H9 (cell line): ENCODE results near the gene RUNX1. TPM values are rescaled to one million over a fixed set of nuclear protein-coding genes. Genes with fewer than 3 reads are reported as not detected.

Source experiments
- DNase-seq: peaks from one replicate; pipeline ENCODE4 v3.0.0-alpha.2; 2017
- H2AFZ ChIP-seq: one replicate; pipeline ENCODE4 v1.6.1; 2013; ENCODE audit warnings: mild to moderate bottlenecking, low read length, control low read depth, moderate library complexity
- H2AK5ac ChIP-seq: 2 replicates; pipeline ENCODE4 v1.6.1; 2013; ENCODE audit warnings: low read length, control low read depth, mixed read lengths; ENCODE audit not compliant: insufficient read length
- H2BK120ac ChIP-seq: one replicate; pipeline ENCODE4 v1.6.1; 2013; ENCODE audit warnings: low read depth, mild to moderate bottlenecking, low read length, control low read depth, inconsistent platforms; ENCODE audit not compliant: poor library complexity, severe bottlenecking
- H2BK12ac ChIP-seq: 2 replicates; pipeline ENCODE4 v1.6.1; 2013; ENCODE audit warnings: low read length, control low read depth, mixed read lengths, low read depth; ENCODE audit not compliant: insufficient read length
- H2BK15ac ChIP-seq: 2 replicates; pipeline ENCODE4 v1.6.1; 2013; ENCODE audit warnings: low read depth, low read length, control low read depth
- H2BK20ac ChIP-seq: one replicate; pipeline ENCODE4 v1.6.1; 2013; ENCODE audit warnings: low read depth, mild to moderate bottlenecking, low read length, control low read depth, inconsistent platforms; ENCODE audit not compliant: poor library complexity, severe bottlenecking
- H2BK5ac ChIP-seq: 2 replicates; pipeline ENCODE4 v1.6.1; 2013; ENCODE audit warnings: low read length, control low read depth, mixed read lengths; ENCODE audit not compliant: insufficient read length
- H3K14ac ChIP-seq: 2 replicates; pipeline ENCODE4 v1.6.1; 2013; ENCODE audit warnings: low read length, control low read depth; ENCODE audit not compliant: insufficient read depth
- H3K18ac ChIP-seq: 2 replicates; pipeline ENCODE4 v1.6.1; 2013; ENCODE audit warnings: low read depth, mild to moderate bottlenecking, mixed read lengths, low read length, control low read depth; ENCODE audit not compliant: insufficient read length
- H3K23ac ChIP-seq: 2 replicates; pipeline ENCODE4 v1.6.1; 2013; ENCODE audit warnings: low read length, control low read depth, mixed read lengths, low read depth; ENCODE audit not compliant: insufficient read length
- H3K23me2 ChIP-seq: 2 replicates; pipeline ENCODE4 v1.6.1; 2013; ENCODE audit warnings: low read depth, mild to moderate bottlenecking, mixed read lengths, low read length, control low read depth; ENCODE audit not compliant: insufficient read length, poor library complexity, severe bottlenecking
- H3K27ac ChIP-seq: 2 replicates; pipeline ENCODE4 v1.5.1; 2013; ENCODE audit warnings: low read length, control low read depth, mixed read lengths, low read depth; ENCODE audit not compliant: insufficient read length
- H3K27me3 ChIP-seq: 2 replicates; pipeline ENCODE4 v1.6.1; 2013; ENCODE audit warnings: low read length, control low read depth, inconsistent platforms; ENCODE audit not compliant: insufficient read depth
- H3K4ac ChIP-seq: 2 replicates; pipeline ENCODE4 v1.6.1; 2013; ENCODE audit warnings: low read depth, mild to moderate bottlenecking, control low read depth, inconsistent platforms, low read length, moderate library complexity
- H3K4me1 ChIP-seq: 2 replicates; pipeline ENCODE4 v1.6.1; 2013; ENCODE audit warnings: low read length, control low read depth, inconsistent platforms; ENCODE audit not compliant: insufficient read depth
- H3K4me2 ChIP-seq: 2 replicates; pipeline ENCODE4 v1.6.1; 2013; ENCODE audit warnings: low read length, control low read depth, mixed read lengths; ENCODE audit not compliant: insufficient read length, insufficient read depth
- H3K56ac ChIP-seq: 2 replicates; pipeline ENCODE4 v1.6.1; 2013; ENCODE audit warnings: low read depth, mild to moderate bottlenecking, mixed read lengths, low read length, control low read depth; ENCODE audit not compliant: insufficient read length
- H3K79me1 ChIP-seq: 2 replicates; pipeline ENCODE4 v1.6.1; 2013; ENCODE audit warnings: low read depth, mild to moderate bottlenecking, moderate library complexity, low read length, control low read depth, inconsistent platforms; ENCODE audit not compliant: insufficient read depth, poor library complexity, severe bottlenecking
- H3K79me2 ChIP-seq: 2 replicates; pipeline ENCODE4 v1.6.1; 2013; ENCODE audit warnings: low read length, control low read depth, inconsistent platforms; ENCODE audit not compliant: insufficient read depth
- H3K9ac ChIP-seq: 2 replicates; pipeline ENCODE4 v1.6.1; 2013; ENCODE audit warnings: low read length, control low read depth, mixed read lengths; ENCODE audit not compliant: insufficient read length; ENCODE audit errors: extremely low read depth
- H3K9me3 ChIP-seq: one replicate; pipeline ENCODE4 v1.6.1; 2013; ENCODE audit warnings: low read depth, low read length, inconsistent platforms; ENCODE audit not compliant: control insufficient read depth
- H3T11ph ChIP-seq: one replicate; pipeline ENCODE4 v1.6.1; 2013; ENCODE audit warnings: mild to moderate bottlenecking, low read length, control low read depth, inconsistent platforms
- H4K20me1 ChIP-seq: one replicate; pipeline ENCODE4 v1.6.1; 2013; ENCODE audit not compliant: control insufficient read depth, insufficient read length, insufficient read depth
- H4K5ac ChIP-seq: 2 replicates; pipeline ENCODE4 v1.6.1; 2013; ENCODE audit warnings: low read depth, mild to moderate bottlenecking, mixed read lengths, low read length, control low read depth; ENCODE audit not compliant: insufficient read length
- H4K8ac ChIP-seq: replicated peaks from 2 replicates; pipeline ENCODE4 v1.6.1; 2013; ENCODE audit warnings: low read length, control low read depth, mixed read lengths, low read depth; ENCODE audit not compliant: insufficient read length
- H4K91ac ChIP-seq: 2 replicates; pipeline ENCODE4 v1.6.1; 2013; ENCODE audit warnings: low read depth, mild to moderate bottlenecking, moderate library complexity, mixed read lengths, low read length, control low read depth; ENCODE audit not compliant: insufficient read length
- H3K27ac Mint-ChIP-seq, 3 experiments: 2 replicates in 2 of 3; 3 replicates in 1 of 3; pipeline ENCODE4 v1.8.0; 2020 to 2021; ENCODE audit warnings: mixed read lengths in 3 of 3, mild to moderate bottlenecking in 1 of 3, moderate library complexity in 1 of 3
- H3K27me3 Mint-ChIP-seq: 2 replicates; pipeline ENCODE4 v1.8.0; 2021; ENCODE audit warnings: low read depth, mild to moderate bottlenecking, moderate library complexity, mixed read lengths
- H3K36me3 Mint-ChIP-seq, 3 experiments: 2 replicates in 2 of 3; 3 replicates in 1 of 3; pipeline ENCODE4 v1.8.0; 2020 to 2021; ENCODE audit warnings: low read depth in 3 of 3, mixed read lengths in 3 of 3; ENCODE audit not compliant: insufficient read depth in 1 of 3
- H3K4me1 Mint-ChIP-seq, 2 experiments: 2 replicates each; pipeline ENCODE4 v1.8.0; 2020; ENCODE audit warnings: mixed read lengths in 2 of 2
- H3K4me3 Mint-ChIP-seq, 2 experiments: 2 replicates in 1 of 2; 3 replicates in 1 of 2; pipeline ENCODE4 v1.8.0; 2020 to 2021; ENCODE audit warnings: mild to moderate bottlenecking in 2 of 2, mixed read lengths in 2 of 2, moderate library complexity in 1 of 2
- H3K9me3 Mint-ChIP-seq, 2 experiments: 2 replicates in 1 of 2; 3 replicates in 1 of 2; pipeline ENCODE4 v1.8.0; 2020; ENCODE audit warnings: mild to moderate bottlenecking in 2 of 2, mixed read lengths in 2 of 2, moderate library complexity in 1 of 2
- WGBS: extraction: QIAGEN DNeasy Blood & Tissue Kit; methylation state at CpG from one replicate; pipeline ENCODE4 v1.1.7; 2013; ENCODE audit warnings: missing lambda C conversion rate, low lambda C conversion rate, mixed read lengths; ENCODE audit not compliant: insufficient read length; ENCODE audit errors: extremely low coverage; 5-methylcytosine and 5-hydroxymethylcytosine counted together
- total RNA-seq: library from RNA; stranded (reverse); gene quantifications from 2 replicates; pipeline ENCODE4 v1.2.1, GENCODE V29; 2021
- TF ChIP-seq, protein P1 (sequence below): fragments of 200-600 bp; sonication (generic); conservative IDR thresholded peaks from 3 replicates; pipeline ENCODE4 v1.8.0; 2021; ENCODE audit warnings: antibody characterized with exemption, mild to moderate bottlenecking

The RUNX1 gene
- total RNA-seq, 1 experiment from 2014 or later: 0.72 TPM

DNA sequence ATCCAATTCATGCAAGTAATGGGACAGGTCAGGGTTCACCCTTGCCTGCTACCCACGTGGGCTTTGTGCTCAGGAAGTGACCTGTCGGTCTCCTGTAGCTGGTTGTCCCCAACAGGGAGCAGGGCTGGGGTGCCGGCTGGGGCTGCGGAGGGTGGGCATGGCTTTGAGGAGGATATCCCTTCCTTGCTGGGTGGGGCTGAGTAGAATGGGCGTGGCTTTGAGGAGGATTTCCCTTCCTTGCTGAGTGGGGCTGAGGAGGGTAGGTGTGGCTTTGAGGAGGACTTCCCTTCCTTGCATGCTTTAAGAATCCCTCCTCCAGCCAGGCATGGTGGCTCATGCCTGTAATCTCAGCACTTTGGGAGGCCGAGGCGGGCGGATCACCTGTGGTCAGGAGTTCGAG lies 229.1 kb downstream of the RUNX1 start:
- no peak overlapping the region for H2BK12ac ChIP-seq
- no peak overlapping the region for H2AFZ ChIP-seq
- no peak overlapping the region for H2BK20ac ChIP-seq
- no peaks in the 10 kb centered on the region for H3K9me3 ChIP-seq
- no peak overlapping the region for H3T11ph ChIP-seq
- H3K18ac ChIP-seq: no peak overlapping the region
- no peak overlapping the region for H4K5ac ChIP-seq
- Mint-ChIP-seq H3K4me1 (peaks cover 24 to 37% of the 10 kb centered on the region in 2 experiments), H3K27ac (peak overlapping the region in 1 of 3 experiments; percentile 45; a peak in 1 of 7 replicates), H3K27me3 (peaks cover 21% of the 10 kb centered on the region), H3K4me3 (no peak overlapping the region), H3K9me3 (peaks cover 2 to 4% of the 10 kb centered on the region in 2 experiments; a peak in 4 of 5 replicates), H3K36me3 (peaks cover 0 to 5% (median under 1%) of the 10 kb centered on the region in 3 experiments; a peak in 2 of 7 replicates)
- H3K79me1 ChIP-seq: no peaks in the 10 kb centered on the region
- no peak overlapping the region for H4K91ac ChIP-seq
- no peaks in the 10 kb centered on the region for H3K27me3 ChIP-seq
- peak; percentile 63 for DNase-seq
- no peak overlapping the region for H2BK15ac ChIP-seq
- H3K23ac ChIP-seq: no peak overlapping the region
- no peak overlapping the region for H3K4ac ChIP-seq
- TF ChIP-seq, protein P1, sequence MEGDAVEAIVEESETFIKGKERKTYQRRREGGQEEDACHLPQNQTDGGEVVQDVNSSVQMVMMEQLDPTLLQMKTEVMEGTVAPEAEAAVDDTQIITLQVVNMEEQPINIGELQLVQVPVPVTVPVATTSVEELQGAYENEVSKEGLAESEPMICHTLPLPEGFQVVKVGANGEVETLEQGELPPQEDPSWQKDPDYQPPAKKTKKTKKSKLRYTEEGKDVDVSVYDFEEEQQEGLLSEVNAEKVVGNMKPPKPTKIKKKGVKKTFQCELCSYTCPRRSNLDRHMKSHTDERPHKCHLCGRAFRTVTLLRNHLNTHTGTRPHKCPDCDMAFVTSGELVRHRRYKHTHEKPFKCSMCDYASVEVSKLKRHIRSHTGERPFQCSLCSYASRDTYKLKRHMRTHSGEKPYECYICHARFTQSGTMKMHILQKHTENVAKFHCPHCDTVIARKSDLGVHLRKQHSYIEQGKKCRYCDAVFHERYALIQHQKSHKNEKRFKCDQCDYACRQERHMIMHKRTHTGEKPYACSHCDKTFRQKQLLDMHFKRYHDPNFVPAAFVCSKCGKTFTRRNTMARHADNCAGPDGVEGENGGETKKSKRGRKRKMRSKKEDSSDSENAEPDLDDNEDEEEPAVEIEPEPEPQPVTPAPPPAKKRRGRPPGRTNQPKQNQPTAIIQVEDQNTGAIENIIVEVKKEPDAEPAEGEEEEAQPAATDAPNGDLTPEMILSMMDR: no peak
- no peaks in the 10 kb centered on the region for H3K79me2 ChIP-seq
- no peak overlapping the region for H2BK5ac ChIP-seq
- H2BK120ac ChIP-seq: no peak overlapping the region
- H3K27ac ChIP-seq: no peak overlapping the region
- H4K20me1 ChIP-seq: no peaks in the 10 kb centered on the region
- H4K8ac ChIP-seq: no peak overlapping the region
- no peak overlapping the region for H2AK5ac ChIP-seq
- H3K4me1 ChIP-seq: no peaks in the 10 kb centered on the region
- H3K23me2 ChIP-seq: no peaks in the 10 kb centered on the region
- no CpG with 5 or more reads among the region's 9 CpGs for WGBS
- H3K9ac ChIP-seq: no peak overlapping the region
- H3K4me2 ChIP-seq: no peak overlapping the region
- H3K56ac ChIP-seq: no peak overlapping the region
- H3K14ac ChIP-seq: no peak overlapping the region
